ENCODE data around the gene RTP4. TPM values are rescaled to one million over a fixed set of nuclear protein-coding genes. Genes with fewer than 3 reads are reported as not detected.

Gene RTP4
- total and polyA plus RNA-seq, 9 of the 15 experiments (the other 6 are each of a cell fraction or from before 2014, with no cell fraction given) = 0.06 to 0.17 TPM; not detected in 7

DNA sequence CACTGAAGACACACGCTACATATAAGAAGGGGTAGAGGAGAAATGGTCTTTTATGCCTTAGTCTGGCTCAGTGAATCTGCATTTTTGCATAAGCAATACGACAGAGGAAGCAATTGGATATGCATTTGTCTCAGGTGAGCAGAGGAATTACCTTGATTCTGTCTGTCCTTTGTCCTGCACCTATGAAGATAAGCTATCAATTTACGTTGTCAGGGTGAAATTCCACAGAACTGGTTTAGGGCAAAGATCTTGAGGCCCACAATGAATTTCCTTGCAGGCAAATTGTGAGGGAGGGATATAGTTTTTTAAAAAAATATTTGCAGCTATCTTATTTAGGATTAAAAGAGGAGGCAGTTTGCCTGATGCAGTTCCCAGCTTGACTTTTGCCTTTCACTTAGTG is 45.1 kb upstream of the RTP4 start:
- BruUV-seq (replicated peaks) = no TSS peak
- no peak overlapping the region for H3K27ac ChIP-seq (ENCODE audit: extremely low read depth, low read depth, low read length)
- TF ChIP-seq ZBTB7A (IDR thresholded peaks at IDR 0.05; ENCODE audit: borderline replicate concordance, control insufficient read depth, low read depth, low read length) (no peak), SMAD3 (CRISPR knock-in tag; conservative IDR thresholded peaks at IDR 0.05) (no peak), TAF15 (IDR thresholded peaks at IDR 0.05; ENCODE audit: low read depth, low read length) (no peak), GTF2F1 (IDR thresholded peaks at IDR 0.05; ENCODE audit: low read depth, low read length) (no peak), MAFG (tag; conservative IDR thresholded peaks at IDR 0.05) (no peak)
- TF ChIP-seq, protein P1, sequence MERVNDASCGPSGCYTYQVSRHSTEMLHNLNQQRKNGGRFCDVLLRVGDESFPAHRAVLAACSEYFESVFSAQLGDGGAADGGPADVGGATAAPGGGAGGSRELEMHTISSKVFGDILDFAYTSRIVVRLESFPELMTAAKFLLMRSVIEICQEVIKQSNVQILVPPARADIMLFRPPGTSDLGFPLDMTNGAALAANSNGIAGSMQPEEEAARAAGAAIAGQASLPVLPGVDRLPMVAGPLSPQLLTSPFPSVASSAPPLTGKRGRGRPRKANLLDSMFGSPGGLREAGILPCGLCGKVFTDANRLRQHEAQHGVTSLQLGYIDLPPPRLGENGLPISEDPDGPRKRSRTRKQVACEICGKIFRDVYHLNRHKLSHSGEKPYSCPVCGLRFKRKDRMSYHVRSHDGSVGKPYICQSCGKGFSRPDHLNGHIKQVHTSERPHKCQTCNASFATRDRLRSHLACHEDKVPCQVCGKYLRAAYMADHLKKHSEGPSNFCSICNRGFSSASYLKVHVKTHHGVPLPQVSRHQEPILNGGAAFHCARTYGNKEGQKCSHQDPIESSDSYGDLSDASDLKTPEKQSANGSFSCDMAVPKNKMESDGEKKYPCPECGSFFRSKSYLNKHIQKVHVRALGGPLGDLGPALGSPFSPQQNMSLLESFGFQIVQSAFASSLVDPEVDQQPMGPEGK (CRISPR knock-in tag; IDR thresholded peaks at IDR 0.05; ENCODE audit: borderline replicate concordance) = no peak

More for the DNA sequence above, 45.1 kb upstream of the RTP4 start:
- WGBS (ENCODE audit: insufficient coverage, low coverage, missing lambda C conversion rate) = 0% methylated on average over 3 of the region's 3 CpGs
- Histone ChIP-seq H3K36me3 (ENCODE audit: control insufficient read depth, insufficient read depth, low read length) (no peaks in the 10 kb centered on the region), H3K9ac (ENCODE audit: insufficient read depth in 1 of 2, low read depth in 2 of 2, low read length in 2 of 2) (no peak overlapping the region), H2AFZ (ENCODE audit: low read depth, low read length) (no peak overlapping the region), H3K4me3 (no peak overlapping the region), H3K79me2 (ENCODE audit: control insufficient read depth, insufficient read depth, low read length) (no peaks in the 10 kb centered on the region), H3K9me3 (replicated peaks; ENCODE audit: control insufficient read depth, insufficient read depth, low read depth, low read length) (no peaks in the 10 kb centered on the region), H3K4me1 (replicated peaks in 1 of 2; ENCODE audit: control insufficient read depth in 2 of 2, insufficient read depth in 2 of 2, low read length in 2 of 2) (no peaks in the 10 kb centered on the region; a peak in 1 of 5 replicates), H4K20me1 (replicated peaks; ENCODE audit: control insufficient read depth, insufficient read depth, low read length) (no peaks in the 10 kb centered on the region), H3K4me2 (ENCODE audit: insufficient read depth, low read length) (no peak overlapping the region), H3K27me3 (ENCODE audit: control insufficient read depth in 2 of 2, insufficient read depth in 2 of 2, low read length in 2 of 2) (no peaks in the 10 kb centered on the region; a peak in 1 of 5 replicates), H3K9me1 (ENCODE audit: control insufficient read depth, insufficient read depth, low read length) (no peaks in the 10 kb centered on the region)
- DNase-seq (ENCODE audit: extremely low read depth in 1 of 4, low spot score in 3 of 4) = no peak
- POLR2A ChIA-PET = no interaction called here
- no peak for FAIRE-seq
- ATAC-seq = no peak
- in situ Hi-C loops (cut with MboI) (no loop called here), intact Hi-C loops (cut with micrococcal nuclease) (no loop called here)
- CTCF ChIA-PET (ENCODE audit: low intra/inter-chr PET ratio) = no interaction called here
